CD4-positive, alpha-beta T cell treated with Interleukin-1 beta for 1 hour (primary cell): Measurements from ENCODE around the gene LARGE2.

Experiments
- DNase-seq, 2 donors: peaks; one replicate each; pipeline ENCODE4 v3.0.0-alpha.2; 2020 to 2022

LARGE2 gene

GRCh38 chr11:45930951-45931570 lies 8.6 kb downstream of the LARGE2 start:
- DNase-seq = no peak

GRCh38 chr11:45931739-45932138 lies 9.3 kb downstream of the LARGE2 start:
- no peak for DNase-seq

GRCh38 chr11:45932217-45932616 lies 9.8 kb downstream of the LARGE2 start:
- no peak for DNase-seq

GRCh38 chr11:45933131-45933831 lies 10.8 kb downstream of the LARGE2 start:
- peak in 1 of 2 donors; percentile 63 for DNase-seq

- no peak for DNase-seq
These were observed 11.6 kb downstream of the LARGE2 start for GRCh38 chr11:45933846-45934579.

DNA sequence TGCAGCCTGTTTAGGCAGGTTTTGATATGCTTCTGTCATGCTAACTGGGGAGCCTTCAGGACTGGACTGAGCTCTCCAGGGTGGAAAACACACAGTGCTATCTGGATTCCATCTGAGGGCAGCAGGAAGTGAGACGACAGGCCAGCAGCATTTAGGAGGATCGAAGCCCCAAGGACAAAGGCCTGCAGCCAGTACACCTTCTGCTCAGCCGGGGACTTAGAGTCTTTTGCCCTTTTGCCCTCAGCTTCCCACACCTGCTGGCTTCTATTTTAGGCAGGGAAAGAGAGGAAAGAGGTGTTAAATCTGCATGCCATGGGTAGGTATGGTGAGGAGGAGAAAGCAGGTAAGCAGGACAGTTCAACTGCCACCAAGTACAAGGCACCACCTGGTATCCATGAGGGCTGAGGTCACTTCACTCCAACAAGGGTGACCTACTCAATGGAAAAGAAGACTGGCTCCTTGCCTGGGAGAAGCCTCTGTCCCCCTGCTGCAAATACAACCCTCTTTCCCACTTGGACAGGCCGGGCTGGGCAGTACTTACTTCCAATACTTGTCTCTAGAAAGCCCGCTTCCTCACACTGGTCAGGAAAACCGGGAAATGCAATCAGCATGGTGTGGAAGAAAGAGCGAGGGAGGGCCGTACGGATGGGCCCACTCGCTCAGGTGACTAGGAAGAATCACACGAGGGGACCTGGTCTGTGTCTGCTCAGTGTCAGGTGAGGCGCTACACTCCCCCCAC lies 12.3 kb downstream of the LARGE2 start:
- DNase-seq = no peak

DNA sequence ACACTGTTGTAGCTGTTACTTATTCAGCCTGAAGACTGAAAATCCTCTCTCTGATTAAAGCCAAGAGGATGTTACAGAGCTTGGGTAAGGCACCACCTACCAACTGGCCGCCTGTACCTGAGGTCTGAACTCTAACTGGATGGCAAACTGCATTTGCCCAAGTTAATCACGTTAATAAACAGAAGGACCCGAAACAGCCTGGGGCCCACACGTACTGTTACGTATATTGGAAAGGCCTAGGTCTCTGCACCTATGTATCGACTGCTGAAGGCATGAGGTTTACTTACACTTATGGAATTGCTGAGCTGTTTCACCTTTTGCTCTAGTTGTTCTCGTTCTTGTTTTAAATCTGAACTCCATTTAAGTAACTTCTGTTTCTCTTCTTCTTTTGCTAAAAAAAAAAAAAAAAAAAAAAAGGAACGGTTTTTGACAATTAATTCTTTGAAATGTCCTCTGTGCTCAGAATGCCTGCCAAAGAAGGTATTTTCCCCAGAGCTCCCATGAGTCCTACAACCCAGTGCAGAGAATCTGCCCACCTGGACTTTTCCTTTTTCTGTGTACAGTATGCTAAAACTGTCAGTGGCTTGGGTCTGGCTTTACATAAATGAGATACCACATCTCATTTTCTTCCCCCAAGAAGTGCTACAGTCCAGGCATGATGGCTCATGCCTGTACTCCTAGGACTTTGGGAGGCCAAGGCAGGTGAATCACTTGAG lies 13.1 kb downstream of the LARGE2 start:
- DNase-seq = no peak

DNA sequence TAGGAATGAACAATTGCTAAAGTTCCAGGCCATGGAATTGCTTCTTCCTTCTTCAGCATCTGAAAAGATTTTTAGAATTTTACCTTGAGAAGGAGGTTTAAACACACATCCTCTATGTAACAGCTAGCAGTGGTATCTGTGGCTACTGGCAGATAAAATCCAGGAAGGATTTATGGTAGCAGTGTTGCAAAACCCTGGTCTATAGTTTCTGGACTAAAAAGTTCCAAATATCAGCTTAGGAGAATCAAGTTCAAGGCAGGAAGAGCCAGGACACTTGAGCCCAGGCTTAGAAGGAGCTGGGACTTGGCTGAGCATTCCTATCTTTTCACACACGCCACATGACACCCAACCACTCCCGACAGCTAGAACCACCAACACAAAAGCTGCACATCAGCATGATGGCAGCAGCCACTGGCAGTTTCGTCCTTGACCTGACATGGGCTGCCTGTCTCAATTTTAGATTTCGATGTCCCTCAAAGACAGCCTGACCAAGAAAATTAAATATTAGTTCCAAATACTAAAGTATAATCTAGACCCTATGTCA lies 14.1 kb downstream of the LARGE2 start:
- no peak for DNase-seq

GRCh38 chr11:45937916-45938315 lies 15.5 kb downstream of the LARGE2 start:
- no peak for DNase-seq

DNA sequence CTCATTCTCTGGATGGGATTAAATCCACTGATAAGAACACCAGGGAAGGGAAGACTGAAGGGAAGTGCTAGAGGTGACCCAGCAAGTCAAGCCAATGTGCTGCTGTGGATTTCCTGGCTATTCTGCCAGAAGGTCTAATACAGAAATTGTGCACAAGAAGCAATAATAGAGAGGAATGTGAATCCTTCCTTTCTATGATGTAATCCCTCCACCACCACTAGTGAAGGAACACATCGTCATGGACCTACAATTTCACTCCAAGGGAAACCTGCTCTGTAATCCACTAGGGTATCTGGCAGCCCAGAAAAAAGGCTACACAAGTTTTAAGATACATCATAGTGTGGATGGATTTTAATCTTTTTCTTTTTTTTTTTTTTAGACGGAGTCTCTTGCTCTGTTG lies 17.4 kb downstream of the LARGE2 start:
- DNase-seq = no peak

DNA sequence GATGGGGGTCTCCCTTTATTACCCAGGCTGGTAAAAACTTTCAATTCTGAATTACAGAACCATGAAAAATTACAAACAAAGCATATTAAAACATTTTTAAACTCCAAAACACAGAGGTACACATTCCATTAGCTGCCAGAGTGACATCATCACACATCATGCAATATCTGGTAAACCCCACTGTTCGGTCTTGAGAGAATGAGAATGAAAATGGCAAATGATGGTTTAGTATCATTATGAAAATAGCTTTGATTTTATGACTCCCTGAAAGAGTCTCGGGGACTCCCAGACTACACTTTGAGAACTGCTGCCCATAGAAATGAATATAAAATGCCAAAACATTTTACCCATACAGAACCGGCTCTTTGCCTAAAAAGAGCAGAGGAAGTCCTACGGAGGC lies 18.8 kb downstream of the LARGE2 start:
- DNase-seq = no peak

DNA sequence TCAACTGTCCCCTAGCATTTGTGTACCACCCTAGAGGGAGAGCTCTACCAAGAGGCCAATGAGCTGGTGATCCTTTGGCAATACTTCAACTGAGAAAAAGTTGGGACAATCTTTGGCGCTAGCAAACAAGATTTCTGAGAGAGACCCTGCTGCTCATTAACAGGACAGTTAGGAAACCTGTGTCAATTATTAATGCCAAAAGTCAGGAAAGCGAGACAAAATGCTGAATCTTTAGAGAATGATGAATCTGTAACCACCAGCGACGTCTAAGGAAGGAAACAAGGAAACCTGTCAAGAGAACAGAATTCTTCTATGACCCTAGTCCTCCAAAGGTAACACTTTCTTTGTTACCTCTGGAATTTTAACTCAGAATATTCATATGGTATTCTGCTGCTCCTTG lies 19.9 kb downstream of the LARGE2 start:
- DNase-seq = no peak

- no peak for DNase-seq
These were observed 23.0 kb downstream of the LARGE2 start for GRCh38 chr11:45945397-45945999.

- DNase-seq = no peak
These were observed 25.4 kb downstream of the LARGE2 start for GRCh38 chr11:45947885-45948284.

DNA sequence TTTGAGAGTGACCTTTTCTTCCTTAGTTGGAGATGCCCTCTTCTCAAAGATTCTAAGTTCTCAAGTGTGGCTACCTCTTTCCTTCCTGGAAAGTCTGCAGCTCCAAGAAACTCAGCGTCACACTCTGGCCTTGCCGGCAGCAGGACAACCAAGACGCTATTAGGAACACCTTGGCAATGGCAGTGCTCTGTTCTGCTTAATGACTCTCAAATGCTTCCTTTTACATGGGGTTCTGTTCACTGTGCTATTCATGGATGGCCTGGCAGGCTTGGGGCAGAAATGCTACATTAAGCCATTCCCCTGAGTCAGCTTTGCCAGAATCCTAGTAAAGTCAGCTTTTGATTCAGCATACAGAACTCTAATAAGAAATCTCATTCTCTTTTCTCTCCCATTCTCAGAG lies 25.9 kb downstream of the LARGE2 start:
- DNase-seq = no peak

DNA sequence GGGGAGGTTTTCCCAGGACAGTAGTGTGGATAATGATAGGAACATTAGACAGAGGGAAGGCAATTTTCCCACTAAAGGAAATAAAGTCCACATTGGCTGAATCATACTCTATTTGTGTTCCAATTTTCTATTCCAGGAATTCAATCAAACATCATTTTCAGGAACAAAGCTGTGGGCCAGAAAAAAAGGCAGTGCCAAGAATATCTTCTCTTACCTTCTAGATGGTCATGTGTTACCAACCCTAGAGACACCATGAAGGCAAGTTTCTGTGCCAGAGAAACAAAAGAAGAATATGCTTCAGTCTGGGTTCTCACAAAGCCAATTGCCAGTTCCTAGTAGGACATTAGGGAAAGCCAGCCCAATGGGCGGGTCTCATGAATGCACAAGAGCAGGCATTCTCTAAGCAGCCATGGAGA lies 27.5 kb downstream of the LARGE2 start:
- no peak for DNase-seq

DNA sequence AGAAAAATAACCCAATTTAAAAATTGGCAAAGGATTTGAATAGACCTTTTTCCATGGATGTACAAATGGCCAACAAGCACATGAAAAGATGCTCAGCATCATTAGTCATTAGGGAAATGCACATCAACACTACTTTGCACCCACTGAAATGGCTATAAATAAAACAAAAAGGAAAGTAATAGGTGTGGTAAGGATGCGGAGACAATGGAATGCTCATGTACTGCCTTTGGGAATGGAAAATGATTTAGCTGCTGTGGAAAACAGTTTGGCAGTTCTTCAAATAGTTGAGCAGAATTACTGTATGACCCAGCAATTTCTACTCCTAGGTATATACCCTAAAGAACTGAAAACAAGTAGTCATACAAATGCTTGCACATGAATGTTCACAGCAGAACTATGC lies 37.4 kb downstream of the LARGE2 start:
- DNase-seq = no peak

DNA sequence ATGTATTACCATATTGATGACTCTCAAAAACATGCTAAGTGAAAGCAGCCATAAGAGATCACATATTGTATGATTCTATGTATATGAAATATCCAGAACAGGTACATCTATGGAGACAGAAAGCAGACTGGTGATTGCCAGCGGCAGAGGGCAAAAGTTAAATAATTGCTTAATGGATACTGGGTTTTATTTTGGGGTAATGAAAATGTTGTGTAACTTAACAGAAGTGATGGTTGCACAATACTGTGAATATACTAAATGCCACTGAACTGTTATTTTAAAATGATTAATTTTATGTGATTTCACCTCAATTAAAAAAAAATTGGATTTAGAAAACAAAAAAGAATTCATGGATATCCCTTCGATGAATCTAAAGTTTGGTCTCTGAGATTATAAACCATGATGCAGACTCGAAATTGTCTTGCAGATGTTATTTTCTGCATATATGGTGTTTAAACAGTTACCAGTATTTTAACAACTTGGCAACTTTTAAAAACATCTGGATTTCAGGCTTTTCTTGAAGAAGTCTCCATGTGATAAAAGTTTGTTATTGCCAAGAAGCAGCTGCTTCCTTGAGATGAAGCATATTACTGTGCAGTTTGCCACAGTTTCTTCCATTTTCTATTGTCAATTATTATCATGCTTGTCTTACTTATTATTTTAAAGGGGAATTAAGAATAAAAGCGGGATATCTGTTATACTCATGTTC lies 38.1 kb downstream of the LARGE2 start:
- DNase-seq = no peak

GRCh38 chr11:45961751-45962240 lies 39.3 kb downstream of the LARGE2 start:
- DNase-seq = no peak

GRCh38 chr11:45964911-45965389 lies 42.5 kb downstream of the LARGE2 start:
- DNase-seq = peak; percentile 65 to 74

- no peak for DNase-seq
These were observed 45.0 kb downstream of the LARGE2 start for GRCh38 chr11:45967506-45967905.
